GM18526 (cell line): ENCODE data around the gene ARG2.

ENCODE experiments used
- POLR2A ChIP-seq: IDR thresholded peaks from 3 replicates; pipeline ENCODE4 v1.6.1; 2011; ENCODE audit not compliant: insufficient read length; ENCODE audit errors: extremely low read depth

The ARG2 gene

DNA sequence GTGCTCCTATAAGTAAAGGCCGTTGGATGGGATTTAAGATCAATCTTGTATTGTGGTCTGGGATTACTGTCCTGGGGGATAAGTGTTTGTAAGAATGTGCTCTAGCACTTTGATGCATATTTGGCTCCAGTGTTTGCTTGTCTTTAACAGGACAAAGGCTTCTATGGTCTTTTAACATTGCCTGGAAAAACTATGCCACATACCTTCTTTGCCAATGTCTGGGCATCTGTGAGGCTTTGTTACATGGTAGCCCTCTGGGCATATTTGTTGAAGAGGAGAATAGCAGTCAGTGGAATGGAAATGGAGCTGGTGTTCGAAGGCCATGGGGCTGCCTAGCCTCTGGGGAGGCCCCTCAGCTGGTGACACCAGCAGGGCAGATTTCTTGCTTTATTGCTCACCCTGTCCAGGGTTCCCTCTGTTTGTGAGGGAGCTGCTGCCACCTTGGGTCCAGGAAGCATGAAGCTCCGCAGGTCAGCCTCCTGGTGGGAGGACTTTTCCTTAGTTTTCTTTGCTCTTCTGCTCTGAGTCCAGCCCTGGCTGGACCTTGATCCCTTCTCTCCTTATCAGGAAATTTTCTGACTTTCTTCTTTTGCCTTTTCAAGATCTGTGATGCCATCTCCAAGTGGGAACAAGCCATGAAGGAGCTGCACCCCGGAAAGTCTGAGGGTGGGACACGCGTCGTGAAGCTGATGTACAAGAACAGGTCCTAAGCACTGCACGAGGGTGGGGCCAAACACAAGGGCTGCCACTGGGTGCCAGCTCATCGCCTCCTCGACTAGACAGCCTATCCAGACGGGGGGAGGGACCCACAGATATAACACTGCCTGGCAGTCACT, 39.2 kb upstream of the ARG2 start:
- TF ChIP-seq POLR2A, result no peak

GRCh38 chr14:67581643-67582042, 38.1 kb upstream of the ARG2 start:
- TF ChIP-seq POLR2A, result no peak

GRCh38 chr14:67582061-67582460, 37.7 kb upstream of the ARG2 start:
- no peak for TF ChIP-seq POLR2A

- TF ChIP-seq POLR2A, result no peak
Measured at GRCh38 chr14:67583711-67584644, 35.7 kb upstream of the ARG2 start.

- no peak for TF ChIP-seq POLR2A
Measured at GRCh38 chr14:67584978-67585377, 34.7 kb upstream of the ARG2 start.

- no peak for TF ChIP-seq POLR2A
Measured at GRCh38 chr14:67586369-67586768, 33.4 kb upstream of the ARG2 start.

DNA sequence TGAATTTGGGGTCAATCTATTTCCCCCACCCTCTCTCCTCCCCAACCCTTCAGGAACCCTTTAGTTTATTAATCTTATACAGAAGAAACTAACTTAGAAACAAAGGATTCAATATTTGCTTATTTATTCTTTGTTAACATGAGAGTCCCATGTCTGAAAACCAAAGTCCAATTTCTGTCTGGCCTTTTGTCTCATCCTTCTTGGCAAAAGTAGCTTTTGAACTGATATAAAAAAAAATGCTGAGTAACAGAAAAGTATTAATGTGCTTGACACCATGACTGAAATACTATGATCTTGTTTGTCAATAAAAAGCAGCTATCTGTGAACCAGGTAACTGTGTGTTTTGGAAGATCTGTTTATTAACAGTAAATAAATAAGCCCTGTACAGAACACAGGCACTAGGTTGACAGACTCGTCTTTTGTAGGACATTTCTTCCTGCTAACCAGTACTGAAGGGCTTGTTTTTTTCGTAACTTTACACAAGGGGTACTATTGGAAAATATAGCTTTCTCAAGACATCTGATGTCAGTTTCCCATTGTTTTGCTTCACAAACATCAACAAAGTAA, 30.4 kb upstream of the ARG2 start:
- no peak for TF ChIP-seq POLR2A

GRCh38 chr14:67595392-67595791, 24.3 kb upstream of the ARG2 start:
- no peak for TF ChIP-seq POLR2A

DNA sequence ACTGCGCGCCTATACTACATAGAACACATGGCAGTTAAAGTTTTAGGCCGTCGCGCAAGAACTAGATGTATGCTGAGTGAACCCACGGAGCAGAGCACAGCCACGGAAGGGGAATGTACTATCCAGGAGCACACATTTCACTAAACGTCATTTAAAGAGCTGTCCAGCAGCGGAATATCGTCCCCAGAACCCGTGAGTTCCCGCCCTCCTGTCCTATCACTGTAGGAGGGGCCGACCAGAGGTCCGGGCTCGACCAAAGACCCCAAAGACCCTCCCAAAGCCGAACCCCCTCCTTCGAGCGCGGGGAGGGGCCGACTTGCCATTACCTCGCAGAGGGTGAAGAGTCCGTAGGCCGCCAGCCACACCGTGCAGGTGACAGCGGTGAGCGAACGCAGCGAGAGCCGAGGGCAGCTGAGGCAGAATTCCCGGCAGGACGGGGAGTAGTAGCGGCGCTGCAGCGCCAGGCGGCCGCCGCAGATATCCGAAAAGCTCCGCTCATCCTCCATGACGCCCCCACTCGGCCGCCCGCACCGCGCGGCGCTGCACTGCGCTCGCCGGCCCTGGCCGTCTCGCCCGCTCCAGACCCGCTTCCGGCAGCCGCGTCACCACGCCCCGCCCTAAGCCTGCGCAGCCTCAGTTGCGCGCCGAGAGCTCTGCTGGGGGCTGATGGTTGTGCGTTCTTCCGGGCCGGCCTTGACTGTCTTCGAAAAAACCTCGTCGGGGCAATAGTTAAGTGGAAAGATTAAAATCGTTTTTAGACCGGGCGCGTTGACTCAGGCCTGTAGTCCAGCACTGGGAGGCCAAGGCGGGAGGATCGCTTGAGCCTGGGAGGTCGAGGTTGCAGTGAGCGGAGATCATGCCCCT, 19.8 kb upstream of the ARG2 start, which contains the start of gene PIGH:
Gene PIGH (minus strand): TSS at position 571 of the 864 bp plus-strand sequence. CDS start 65 bp downstream, at position 506.
- peak; percentile 70 for TF ChIP-seq POLR2A

DNA sequence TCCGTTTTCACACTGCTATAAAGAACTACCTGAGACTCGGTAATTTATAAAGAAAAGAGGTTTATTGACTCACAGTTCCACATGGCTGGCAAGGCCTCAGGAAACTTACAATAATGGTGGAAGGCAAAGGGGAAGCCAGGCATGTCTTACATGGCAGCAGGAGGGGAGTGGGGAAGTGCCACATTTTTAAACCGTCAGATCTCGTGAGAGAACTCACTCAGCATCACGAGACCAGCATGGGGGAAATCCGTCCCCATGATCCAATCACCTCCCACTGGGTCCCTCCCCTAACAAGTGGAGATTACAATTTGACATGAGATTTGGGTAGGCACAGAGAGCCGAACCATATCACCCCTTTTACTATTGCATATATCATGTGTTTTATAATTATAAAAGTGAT, 17.6 kb upstream of the ARG2 start:
- no peak for TF ChIP-seq POLR2A

- no peak for TF ChIP-seq POLR2A
Measured at GRCh38 chr14:67602995-67603545, 16.6 kb upstream of the ARG2 start.

DNA sequence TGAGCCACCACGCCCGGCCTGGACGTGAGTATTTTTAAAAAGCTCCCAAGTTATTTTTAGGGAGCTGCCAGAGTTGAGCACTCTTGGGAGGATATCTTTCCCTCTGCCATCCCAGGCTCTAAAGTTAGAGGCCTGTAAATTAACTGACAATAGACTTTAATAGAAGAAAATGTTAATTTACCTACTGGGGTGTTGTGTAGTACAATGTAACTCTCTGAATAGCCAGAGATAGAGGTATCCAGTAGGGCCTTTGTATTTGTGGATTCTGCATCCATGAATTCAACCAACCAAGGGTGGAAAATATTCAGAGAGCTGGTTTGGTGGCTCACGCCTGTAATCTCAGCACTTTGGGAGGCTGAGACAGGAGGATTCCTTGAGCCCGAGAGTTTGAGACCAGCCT, 12.1 kb upstream of the ARG2 start:
- TF ChIP-seq POLR2A, result no peak

GRCh38 chr14:67609642-67610310, 9.9 kb upstream of the ARG2 start:
- no peak for TF ChIP-seq POLR2A

DNA sequence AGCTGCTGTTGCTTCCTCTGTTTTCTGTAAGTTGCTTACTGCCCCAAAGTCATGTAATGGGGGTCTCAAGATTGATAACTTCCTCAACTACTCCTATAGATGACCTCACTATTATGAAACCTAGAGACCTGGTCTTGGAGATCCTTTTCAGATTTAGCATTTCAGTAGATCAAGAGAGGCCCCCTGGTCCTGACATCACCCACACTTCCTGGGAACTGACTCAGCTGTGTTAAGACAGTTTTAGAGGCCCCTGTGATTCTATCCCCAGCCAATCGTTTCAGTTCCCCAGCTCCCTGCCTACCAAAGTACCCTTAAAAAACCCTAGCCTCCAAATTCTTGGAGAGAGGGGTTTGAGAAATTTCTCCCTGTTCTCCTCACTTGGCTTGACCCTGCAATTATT, 9.2 kb upstream of the ARG2 start:
- TF ChIP-seq POLR2A, result no peak
